Measurements from ENCODE around the gene HS3ST5.
"Not testable (repeated sequence)": the region's sequence is repeated elsewhere in the genome, so short reads cannot be mapped to it uniquely, and the experiment has no call there.

HS3ST5 gene

DNA sequence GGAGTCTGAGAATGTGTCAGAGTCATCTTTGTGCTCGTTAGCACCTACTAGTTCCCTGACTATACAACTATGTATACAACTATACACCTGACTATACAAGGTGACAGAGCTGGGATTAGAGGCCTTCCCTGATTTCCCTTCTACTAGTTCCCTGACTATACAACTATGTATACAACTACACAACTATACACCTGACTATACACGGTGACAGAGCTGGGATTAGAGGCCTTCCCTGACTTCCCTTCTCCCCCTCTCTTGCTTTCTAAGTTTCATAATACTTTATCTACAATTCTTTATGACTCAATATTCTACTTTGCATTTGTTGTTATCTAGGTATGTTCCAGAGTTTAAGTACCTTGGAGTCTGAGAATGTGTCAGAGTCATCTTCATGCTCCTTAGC is 68.0 kb downstream of the HS3ST5 start:
- no peak for DNase-seq

GRCh38 chr6:114272582-114272981 is 70.2 kb downstream of the HS3ST5 start:
- DNase-seq, result no peak

DNA sequence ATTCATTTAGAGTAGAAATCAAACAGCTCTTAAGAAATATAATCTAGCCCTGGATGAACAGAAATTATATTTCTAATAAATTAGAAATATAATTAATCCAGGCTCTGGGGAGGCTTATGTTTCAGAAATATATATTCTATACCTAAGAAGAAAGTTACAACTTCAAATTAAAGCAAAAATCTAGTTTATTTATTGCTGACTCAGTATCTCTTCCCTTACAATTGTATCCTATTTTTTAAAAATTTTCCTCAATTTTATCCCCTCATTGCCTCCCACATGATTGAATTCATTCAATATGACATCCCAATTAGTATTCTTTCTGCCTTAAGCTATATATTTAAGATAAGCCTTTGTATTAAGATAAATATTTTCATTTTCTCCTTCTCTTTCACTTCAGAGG is 71.4 kb downstream of the HS3ST5 start:
- DNase-seq, result no peak

- no peak for DNase-seq
Measured at GRCh38 chr6:114267897-114268296, 74.9 kb downstream of the HS3ST5 start.

DNA sequence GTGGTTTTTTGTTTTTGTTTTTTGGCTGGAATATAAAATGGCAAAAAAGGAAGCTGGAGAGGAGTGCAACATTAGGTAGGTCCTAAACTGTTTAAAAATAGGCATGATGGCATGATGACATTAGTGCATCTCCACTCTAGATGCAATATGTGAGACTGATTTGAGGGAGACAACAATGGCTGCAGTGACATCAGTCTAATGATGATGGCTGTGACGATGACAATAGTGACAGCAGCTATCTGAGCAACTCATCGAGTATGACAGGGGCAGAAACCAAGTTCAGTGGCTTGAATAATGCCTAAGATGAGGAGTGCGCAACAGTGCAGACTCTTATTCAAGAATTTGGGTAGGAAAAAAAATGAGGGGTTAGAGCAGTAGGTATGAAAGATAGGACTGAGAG is 82.0 kb downstream of the HS3ST5 start:
- DNase-seq, result no peak

- DNase-seq, result no peak
Measured at GRCh38 chr6:114258376-114258775, 84.4 kb downstream of the HS3ST5 start.

GRCh38 chr6:114253431-114253830 is 89.4 kb downstream of the HS3ST5 start:
- no peak for DNase-seq

- DNase-seq, result no peak
Measured at GRCh38 chr6:114249522-114249921, 93.3 kb downstream of the HS3ST5 start.

DNA sequence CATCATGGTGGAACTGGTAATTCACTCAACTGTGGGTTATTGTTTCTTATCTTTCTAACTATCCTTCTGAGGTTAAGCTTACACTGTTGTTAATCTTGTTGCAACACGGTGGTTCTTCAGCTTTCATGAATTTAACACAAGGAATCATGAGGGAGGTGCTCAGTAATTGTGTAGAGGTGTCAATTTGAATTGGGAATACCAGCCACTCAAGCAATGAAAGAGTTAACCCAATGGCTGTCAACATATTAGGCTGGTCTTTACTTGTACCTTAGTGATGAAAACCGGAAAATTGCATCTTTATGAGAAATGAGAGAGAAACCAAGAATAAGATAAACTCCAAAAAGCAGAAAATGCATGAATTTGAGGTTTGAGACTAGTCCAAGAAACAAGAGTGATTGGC is 95.7 kb downstream of the HS3ST5 start:
- no peak for DNase-seq

- DNase-seq, result no peak
Measured at GRCh38 chr6:114240796-114241195, 102.0 kb downstream of the HS3ST5 start.

- no peak for DNase-seq
Measured at GRCh38 chr6:114228675-114229074, 114.1 kb downstream of the HS3ST5 start.

- no peak for DNase-seq
Measured at GRCh38 chr6:114227944-114228468, 114.8 kb downstream of the HS3ST5 start.

GRCh38 chr6:114220241-114220640 is 122.6 kb downstream of the HS3ST5 start:
- DNase-seq, result no peak

DNA sequence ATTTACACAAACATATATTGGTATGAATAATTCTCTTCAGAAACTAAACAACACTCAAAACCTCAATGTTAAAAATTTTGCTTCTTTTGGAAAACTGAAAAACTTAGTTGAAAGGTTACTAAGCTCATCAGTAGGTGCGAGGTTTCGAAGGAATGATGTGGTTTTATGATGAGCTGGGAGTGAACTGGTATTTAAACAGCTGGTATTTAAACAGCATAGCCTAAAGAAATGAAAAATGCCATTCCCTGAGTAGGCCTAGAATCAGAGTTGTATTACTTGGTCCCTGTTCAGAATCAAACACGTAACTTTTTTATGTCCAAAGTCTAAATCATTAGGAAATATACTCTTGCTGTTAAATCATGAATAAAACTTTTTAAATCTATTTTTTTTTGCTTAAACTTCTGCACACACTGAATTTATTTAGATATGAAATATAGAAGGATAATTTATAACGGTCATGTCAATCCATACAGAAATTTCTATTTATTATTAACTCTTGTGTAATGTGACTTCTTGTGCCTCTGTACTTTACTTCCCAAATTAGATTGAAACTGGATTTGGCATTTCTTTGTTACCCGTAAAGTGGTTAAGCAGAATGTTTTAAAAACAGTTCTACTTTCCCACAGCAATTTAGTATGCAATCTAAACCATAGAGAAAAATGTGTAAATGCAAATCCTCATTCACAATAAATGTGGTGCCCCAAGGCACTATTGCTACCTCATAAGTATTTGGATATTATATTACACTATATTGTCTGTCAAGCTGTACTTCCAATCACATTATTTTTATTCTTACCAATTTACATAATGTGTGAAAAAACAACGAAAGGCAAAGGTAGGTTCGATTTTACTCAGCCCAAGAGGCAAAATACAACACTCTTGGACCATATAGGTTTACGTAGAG is 124.1 kb downstream of the HS3ST5 start:
- DNase-seq, result no peak

DNA sequence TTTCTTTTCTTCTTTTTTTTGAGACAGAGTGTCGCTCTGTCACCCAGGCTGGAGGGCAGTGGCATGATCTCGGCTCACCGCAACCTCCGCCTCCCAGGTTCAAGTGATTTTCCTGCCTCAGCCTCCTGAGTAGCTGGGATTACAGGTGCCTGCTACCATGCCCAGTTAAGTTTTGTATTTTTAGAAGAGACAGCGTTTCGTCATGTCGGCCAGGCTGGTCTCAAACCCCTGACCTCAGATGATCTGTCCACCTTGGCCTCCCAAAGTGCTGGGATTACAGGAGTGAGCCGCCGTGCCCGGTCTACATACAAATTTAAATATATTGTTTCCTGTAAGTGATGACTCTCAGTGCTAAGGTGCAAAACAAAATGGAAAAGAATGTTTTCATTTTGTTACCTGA is 124.8 kb downstream of the HS3ST5 start:
- DNase-seq, result not testable (repeated sequence)

DNA sequence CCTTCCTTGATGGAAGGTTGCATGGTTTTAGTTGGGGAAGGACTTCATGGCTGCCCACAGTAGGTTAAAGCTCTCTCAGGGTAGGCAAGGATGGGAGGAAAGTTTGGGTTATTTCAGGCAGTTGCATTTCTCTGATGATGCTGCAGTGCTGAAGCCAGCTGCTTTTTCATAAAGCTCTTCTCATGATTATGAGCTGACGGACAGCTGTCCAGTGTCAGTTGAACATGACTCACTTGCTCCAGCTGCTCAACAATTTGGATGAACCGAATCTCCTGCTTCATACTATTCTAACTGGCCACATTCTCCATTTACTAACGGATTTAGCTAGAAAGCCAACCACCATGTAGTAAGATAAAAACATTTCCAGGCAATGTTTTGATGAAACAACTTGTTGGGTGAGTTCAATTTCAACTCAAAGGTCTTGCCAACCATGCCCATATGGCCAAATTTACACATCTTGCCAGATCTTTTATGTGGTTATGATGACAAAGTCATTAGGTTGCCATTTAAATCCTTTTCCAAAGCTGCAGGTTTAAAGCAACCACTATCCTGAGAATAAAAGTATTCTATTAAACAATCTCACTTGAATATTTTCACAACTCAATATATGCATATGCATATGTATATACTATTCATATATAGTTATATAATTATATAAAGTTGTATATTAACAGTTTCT is 125.9 kb downstream of the HS3ST5 start:
- DNase-seq, result no peak

DNA sequence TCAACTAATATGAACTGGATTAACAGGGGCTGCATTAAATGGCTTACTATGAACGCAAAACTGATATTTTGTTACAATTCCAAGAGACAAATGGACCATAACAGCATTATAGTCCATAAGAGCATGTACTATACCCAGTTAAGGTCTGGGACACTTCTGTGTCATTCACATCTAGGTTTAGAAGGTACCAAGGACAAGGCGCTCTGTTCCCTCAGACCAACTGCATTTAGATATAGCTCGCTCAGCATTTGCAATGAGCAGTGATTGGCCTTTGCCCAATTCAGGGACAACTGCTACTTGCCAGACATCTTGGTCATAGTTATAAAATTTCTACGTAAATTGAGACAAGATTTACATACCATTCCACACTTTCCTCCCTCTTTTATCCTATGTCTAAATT is 132.4 kb downstream of the HS3ST5 start:
- DNase-seq, result no peak

- DNase-seq, result no peak
Measured at GRCh38 chr6:114203460-114203859, 139.4 kb downstream of the HS3ST5 start.

DNA sequence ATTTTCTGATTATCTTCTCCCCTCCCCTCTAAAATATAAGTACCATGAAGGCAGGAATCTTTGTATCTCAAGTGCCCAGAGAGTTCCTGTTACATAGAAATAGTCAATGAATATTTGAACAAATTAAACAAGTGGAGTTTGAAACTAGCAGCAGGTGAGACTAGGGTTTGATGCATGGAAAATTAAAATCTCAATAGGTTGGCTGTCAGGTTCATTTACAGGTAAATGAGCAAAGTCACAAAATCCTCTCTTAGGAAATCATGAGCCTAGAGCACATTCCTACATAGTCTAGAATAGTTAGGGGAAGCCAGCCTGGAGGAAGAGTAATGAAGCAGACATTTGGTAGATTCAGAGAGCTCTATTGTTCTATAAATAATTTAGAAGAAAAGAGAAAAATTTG is 140.4 kb downstream of the HS3ST5 start:
- no peak for DNase-seq

GRCh38 chr6:114200891-114201290 is 141.9 kb downstream of the HS3ST5 start:
- no peak for DNase-seq

- DNase-seq, result no peak
Measured at GRCh38 chr6:114195631-114196403, 147.0 kb downstream of the HS3ST5 start.

GRCh38 chr6:114195027-114195365 is 147.8 kb downstream of the HS3ST5 start:
- DNase-seq, result no peak

GRCh38 chr6:114194362-114195026 is 148.3 kb downstream of the HS3ST5 start:
- DNase-seq, result no peak
